ENCODE data around the gene LARGE1. TPM values are rescaled to one million over a fixed set of nuclear protein-coding genes. Genes with fewer than 3 reads are reported as not detected.

The LARGE1 gene
- total RNA-seq, 1 donor: 15.0 TPM

DNA sequence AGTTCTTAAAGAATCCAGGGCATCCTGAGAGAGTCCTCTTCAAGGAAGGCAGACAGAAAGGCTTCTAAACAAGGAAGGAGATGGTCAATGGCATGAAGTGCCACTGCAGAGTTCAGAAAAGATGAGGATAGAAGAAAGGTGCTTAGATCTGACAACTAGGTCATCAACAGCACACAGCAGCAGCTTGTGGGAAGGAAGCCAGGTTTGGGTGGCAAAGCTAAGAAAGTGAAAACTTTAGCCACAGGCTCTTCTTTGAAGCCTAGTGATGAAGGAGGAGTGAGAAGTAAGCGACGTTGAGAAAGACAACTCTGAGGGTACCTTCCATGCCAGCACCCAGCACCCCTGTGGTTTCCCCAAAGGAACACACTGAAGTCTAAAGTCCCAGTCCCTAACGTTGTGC, 92.0 kb downstream of the LARGE1 start:
- no peak for TF ChIP-seq CTCF (IDR thresholded peaks at IDR 0.05; ENCODE audit: insufficient read depth, low read length)
- H3K4me3 ChIP-seq (ENCODE audit: low read depth, low read length): no peak overlapping the region
- no peak for DNase-seq (ENCODE audit: low read depth)

- TF ChIP-seq CTCF (IDR thresholded peaks at IDR 0.05; ENCODE audit: insufficient read depth, low read length): no peak
- no peak overlapping the region for H3K4me3 ChIP-seq (ENCODE audit: low read depth, low read length)
- no peak for DNase-seq (ENCODE audit: low read depth)
Observed at GRCh38 chr22:33825761-33826160, 94.5 kb downstream of the LARGE1 start.

GRCh38 chr22:33823552-33823951, 96.7 kb downstream of the LARGE1 start:
- TF ChIP-seq CTCF (IDR thresholded peaks at IDR 0.05; ENCODE audit: insufficient read depth, low read length): no peak
- no peak overlapping the region for H3K4me3 ChIP-seq (ENCODE audit: low read depth, low read length)
- DNase-seq (ENCODE audit: low read depth): no peak

DNA sequence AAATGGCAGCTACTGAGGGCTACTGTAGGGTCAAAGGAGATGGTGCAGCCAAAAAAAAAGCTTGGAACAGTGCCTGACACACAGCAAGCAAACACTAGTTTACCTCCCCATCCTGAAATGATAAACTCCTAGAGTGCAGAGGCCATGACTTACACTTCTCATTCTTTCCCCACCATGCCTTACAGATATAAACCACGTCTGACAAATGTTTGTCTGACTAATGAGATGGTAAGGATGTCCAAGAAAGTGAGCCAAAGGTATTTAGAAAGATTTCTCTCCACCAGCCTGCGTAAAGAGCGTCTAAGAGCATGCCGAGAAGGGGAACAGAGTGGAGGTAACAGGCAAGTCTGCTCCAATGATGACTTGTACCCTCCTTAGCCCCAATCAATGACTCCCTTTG, 99.0 kb downstream of the LARGE1 start:
- TF ChIP-seq CTCF (IDR thresholded peaks at IDR 0.05; ENCODE audit: insufficient read depth, low read length): no peak
- no peak for DNase-seq (ENCODE audit: low read depth)
- H3K4me3 ChIP-seq (ENCODE audit: low read depth, low read length): no peak overlapping the region

GRCh38 chr22:33819743-33820142, 100.5 kb downstream of the LARGE1 start:
- no peak overlapping the region for H3K4me3 ChIP-seq (ENCODE audit: low read depth, low read length)
- TF ChIP-seq CTCF (IDR thresholded peaks at IDR 0.05; ENCODE audit: insufficient read depth, low read length): no peak
- DNase-seq (ENCODE audit: low read depth): no peak

- DNase-seq (ENCODE audit: low read depth): no peak
- no peak for TF ChIP-seq CTCF (IDR thresholded peaks at IDR 0.05; ENCODE audit: insufficient read depth, low read length)
- H3K4me3 ChIP-seq (ENCODE audit: low read depth, low read length): no peak overlapping the region
Observed at GRCh38 chr22:33817512-33818127, 102.7 kb downstream of the LARGE1 start.

DNA sequence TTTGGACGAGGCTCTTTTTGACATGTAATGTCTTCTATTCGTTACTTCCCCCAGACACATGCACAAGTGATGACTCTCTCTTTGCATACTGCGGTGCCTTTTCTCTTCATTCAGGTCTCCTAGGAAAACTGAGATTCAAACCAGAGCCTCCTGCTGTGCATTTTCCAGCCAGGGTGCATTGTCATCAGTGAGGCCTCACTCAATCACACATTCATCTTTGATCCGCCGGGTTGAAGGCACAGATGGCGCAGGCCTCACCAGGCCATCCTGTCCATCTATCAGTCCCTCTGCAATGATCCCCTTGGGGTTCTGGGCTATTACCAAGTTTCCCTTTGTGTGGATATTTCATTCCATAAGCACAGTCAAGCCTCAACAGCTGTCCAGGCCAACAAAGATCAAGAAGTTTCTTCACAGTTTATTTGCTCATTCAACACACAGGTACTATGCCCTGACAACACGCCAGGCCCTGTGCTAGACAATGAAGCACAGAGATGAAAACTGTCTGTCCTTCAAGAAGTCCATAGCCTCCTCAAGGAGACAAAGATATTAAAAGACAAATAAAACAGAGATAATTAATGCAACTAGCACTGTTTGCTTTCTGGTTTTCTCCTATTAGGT, 107.8 kb downstream of the LARGE1 start:
- no peak overlapping the region for H3K4me3 ChIP-seq (ENCODE audit: low read depth, low read length)
- no peak for DNase-seq (ENCODE audit: low read depth)
- TF ChIP-seq CTCF (IDR thresholded peaks at IDR 0.05; ENCODE audit: insufficient read depth, low read length): no peak
